ENCODE results near the gene TMIE.

Gene TMIE, protein sequence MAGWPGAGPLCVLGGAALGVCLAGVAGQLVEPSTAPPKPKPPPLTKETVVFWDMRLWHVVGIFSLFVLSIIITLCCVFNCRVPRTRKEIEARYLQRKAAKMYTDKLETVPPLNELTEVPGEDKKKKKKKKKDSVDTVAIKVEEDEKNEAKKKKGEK

GRCh38 chr3:46701181-46701939 lies at the start of gene TMIE:
TSS of gene TMIE (plus strand) at chr3:46701392. CDS start at chr3:46701488, 96 bp downstream.
- no peaks in the 10 kb centered on the region for H3K36me3 ChIP-seq (ENCODE audit: control insufficient read depth, insufficient read depth, low read length)
- H3K9ac ChIP-seq (ENCODE audit: low read length): no peak within 1 kb of the TSS
- peaks cover 38% of the 10 kb centered on the region for H3K27me3 ChIP-seq (ENCODE audit: control insufficient read depth, insufficient read depth, low read length)
- H3K27ac ChIP-seq (ENCODE audit: low read depth, low read length): no peak within 1 kb of the TSS
- H3K9me3 ChIP-seq (ENCODE audit: control insufficient read depth, insufficient read depth, low read depth, low read length): no peaks in the 10 kb centered on the region
- H3K4me3 ChIP-seq (ENCODE audit: low read depth, low read length): peak within 1 kb of the TSS; percentile 51
- H3K4me1 ChIP-seq (ENCODE audit: control insufficient read depth, insufficient read depth, low read length): peaks cover 26% of the 10 kb centered on the region

DNA sequence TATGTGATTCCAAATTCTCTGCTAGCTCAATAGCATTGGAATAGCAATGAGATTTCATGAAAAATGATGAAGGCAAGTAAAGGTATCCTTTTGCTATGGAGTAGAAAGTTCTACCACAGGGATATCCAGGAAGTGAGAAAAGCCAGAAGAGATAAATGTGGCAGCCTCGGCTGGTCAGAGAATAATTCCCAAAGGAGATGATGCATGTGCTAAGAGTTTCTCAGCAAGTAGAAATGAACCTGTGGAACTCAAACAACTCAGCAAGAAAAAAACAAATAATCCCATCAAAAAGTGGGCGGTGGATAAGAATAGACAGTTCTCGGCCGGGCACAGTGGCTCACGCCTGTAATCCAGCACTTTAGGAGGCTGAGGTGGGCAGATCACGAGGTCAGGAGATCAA lies 45.9 kb upstream of the TMIE start:
- H3K27ac ChIP-seq (ENCODE audit: low read depth, low read length): no peak overlapping the region
- no peaks in the 10 kb centered on the region for H3K36me3 ChIP-seq (ENCODE audit: control insufficient read depth, insufficient read depth, low read length)
- H3K9ac ChIP-seq (ENCODE audit: low read length): no peak overlapping the region
- peaks cover 15% of the 10 kb centered on the region for H3K9me3 ChIP-seq (ENCODE audit: control insufficient read depth, insufficient read depth, low read depth, low read length)
- no peak overlapping the region for H3K4me3 ChIP-seq (ENCODE audit: low read depth, low read length)
- H3K4me1 ChIP-seq (ENCODE audit: control insufficient read depth, insufficient read depth, low read length): peaks cover 30% of the 10 kb centered on the region
- H3K27me3 ChIP-seq (ENCODE audit: control insufficient read depth, insufficient read depth, low read length): no peaks in the 10 kb centered on the region

DNA sequence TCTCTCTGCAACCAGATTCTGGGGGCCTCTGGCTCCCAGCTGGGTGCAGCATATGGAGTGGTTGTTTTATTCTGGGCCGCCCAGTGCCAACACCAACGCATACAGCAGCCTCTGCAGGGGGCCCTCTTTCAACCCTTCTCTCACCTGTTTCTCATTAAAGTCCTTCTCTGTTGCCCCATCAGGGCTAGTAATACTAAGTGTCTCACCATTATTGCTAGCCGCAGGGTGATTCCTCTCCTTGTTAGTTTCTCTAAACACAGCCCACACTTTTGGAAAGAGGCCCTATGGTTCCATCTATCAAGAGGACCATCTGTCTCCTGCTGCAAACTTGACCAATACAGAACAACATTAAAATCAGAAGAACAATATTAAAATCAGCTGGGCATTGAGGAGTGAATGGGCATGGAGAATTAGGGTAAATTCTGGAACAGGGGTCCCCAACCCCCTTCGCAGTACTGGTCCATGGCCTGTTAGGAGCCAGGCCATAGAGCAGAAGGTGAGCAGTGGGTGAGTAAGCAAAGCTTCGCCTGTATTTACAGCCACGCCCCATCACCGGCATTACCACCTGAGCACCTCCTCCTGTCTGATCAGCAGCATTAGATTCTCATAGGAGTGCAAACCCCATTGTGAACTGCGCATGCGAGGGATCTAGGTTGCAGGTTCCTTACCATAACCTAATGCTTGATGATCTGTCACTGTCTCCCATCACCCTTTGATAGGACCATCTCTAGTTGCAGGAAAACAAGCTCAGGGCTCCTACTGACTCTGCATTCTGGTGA lies 44.2 kb upstream of the TMIE start:
- H3K27me3 ChIP-seq (ENCODE audit: control insufficient read depth, insufficient read depth, low read length): no peaks in the 10 kb centered on the region
- peaks cover 9% of the 10 kb centered on the region for H3K9me3 ChIP-seq (ENCODE audit: control insufficient read depth, insufficient read depth, low read depth, low read length)
- no peak overlapping the region for H3K9ac ChIP-seq (ENCODE audit: low read length)
- H3K4me3 ChIP-seq (ENCODE audit: low read depth, low read length): no peak overlapping the region
- H3K36me3 ChIP-seq (ENCODE audit: control insufficient read depth, insufficient read depth, low read length): no peaks in the 10 kb centered on the region
- peaks cover 47% of the 10 kb centered on the region for H3K4me1 ChIP-seq (ENCODE audit: control insufficient read depth, insufficient read depth, low read length)
- H3K27ac ChIP-seq (ENCODE audit: low read depth, low read length): no peak overlapping the region

DNA sequence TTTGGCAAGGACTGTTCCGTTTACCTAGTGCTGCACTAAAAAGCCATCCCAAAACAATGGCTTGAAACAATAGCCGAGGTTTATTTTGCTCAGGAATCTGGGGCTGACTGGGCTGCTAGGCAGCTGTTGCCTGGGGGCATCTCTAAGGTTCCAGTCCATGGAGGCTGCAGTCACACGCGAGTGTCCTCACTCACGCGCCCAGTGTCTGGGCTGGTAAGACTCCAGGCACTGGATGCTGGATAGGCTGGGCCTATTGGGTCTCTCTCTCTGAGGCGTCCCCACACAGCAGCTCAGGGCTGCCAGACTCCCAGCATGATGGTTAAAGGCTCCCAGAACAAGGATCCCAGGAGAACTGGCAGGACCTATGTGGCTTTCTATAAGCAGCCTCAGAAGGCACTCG lies 41.9 kb upstream of the TMIE start:
- Histone ChIP-seq H3K4me1 (ENCODE audit: control insufficient read depth, insufficient read depth, low read length) (peaks cover 65% of the 10 kb centered on the region), H3K9ac (ENCODE audit: low read length) (peak overlapping the region; percentile 5)

GRCh38 chr3:46660003-46660402 lies 41.2 kb upstream of the TMIE start:
- no peak overlapping the region for H3K9ac ChIP-seq (ENCODE audit: low read length)
- peaks cover 65% of the 10 kb centered on the region for H3K4me1 ChIP-seq (ENCODE audit: control insufficient read depth, insufficient read depth, low read length)
- no peaks in the 10 kb centered on the region for H3K36me3 ChIP-seq (ENCODE audit: control insufficient read depth, insufficient read depth, low read length)
- no peak overlapping the region for H3K4me3 ChIP-seq (ENCODE audit: low read depth, low read length)
- no peak overlapping the region for H3K27ac ChIP-seq (ENCODE audit: low read depth, low read length)
- H3K27me3 ChIP-seq (ENCODE audit: control insufficient read depth, insufficient read depth, low read length): no peaks in the 10 kb centered on the region
- H3K9me3 ChIP-seq (ENCODE audit: control insufficient read depth, insufficient read depth, low read depth, low read length): no peaks in the 10 kb centered on the region

More for the DNA sequence above, 41.9 kb upstream of the TMIE start:
- H3K27me3 ChIP-seq (ENCODE audit: control insufficient read depth, insufficient read depth, low read length): no peaks in the 10 kb centered on the region
- H3K9me3 ChIP-seq (ENCODE audit: control insufficient read depth, insufficient read depth, low read depth, low read length): no peaks in the 10 kb centered on the region
- H3K27ac ChIP-seq (ENCODE audit: low read depth, low read length): no peak overlapping the region
- no peak overlapping the region for H3K4me3 ChIP-seq (ENCODE audit: low read depth, low read length)
- H3K36me3 ChIP-seq (ENCODE audit: control insufficient read depth, insufficient read depth, low read length): no peaks in the 10 kb centered on the region

- Histone ChIP-seq H3K27me3 (ENCODE audit: control insufficient read depth, insufficient read depth, low read length) (no peaks in the 10 kb centered on the region), H3K36me3 (ENCODE audit: control insufficient read depth, insufficient read depth, low read length) (no peaks in the 10 kb centered on the region), H3K4me1 (ENCODE audit: control insufficient read depth, insufficient read depth, low read length) (peaks cover 65% of the 10 kb centered on the region), H3K9ac (ENCODE audit: low read length) (no peak overlapping the region), H3K4me3 (ENCODE audit: low read depth, low read length) (no peak overlapping the region), H3K9me3 (ENCODE audit: control insufficient read depth, insufficient read depth, low read depth, low read length) (no peaks in the 10 kb centered on the region), H3K27ac (ENCODE audit: low read depth, low read length) (no peak overlapping the region)
These were observed 40.4 kb upstream of the TMIE start for GRCh38 chr3:46660543-46661523.

DNA sequence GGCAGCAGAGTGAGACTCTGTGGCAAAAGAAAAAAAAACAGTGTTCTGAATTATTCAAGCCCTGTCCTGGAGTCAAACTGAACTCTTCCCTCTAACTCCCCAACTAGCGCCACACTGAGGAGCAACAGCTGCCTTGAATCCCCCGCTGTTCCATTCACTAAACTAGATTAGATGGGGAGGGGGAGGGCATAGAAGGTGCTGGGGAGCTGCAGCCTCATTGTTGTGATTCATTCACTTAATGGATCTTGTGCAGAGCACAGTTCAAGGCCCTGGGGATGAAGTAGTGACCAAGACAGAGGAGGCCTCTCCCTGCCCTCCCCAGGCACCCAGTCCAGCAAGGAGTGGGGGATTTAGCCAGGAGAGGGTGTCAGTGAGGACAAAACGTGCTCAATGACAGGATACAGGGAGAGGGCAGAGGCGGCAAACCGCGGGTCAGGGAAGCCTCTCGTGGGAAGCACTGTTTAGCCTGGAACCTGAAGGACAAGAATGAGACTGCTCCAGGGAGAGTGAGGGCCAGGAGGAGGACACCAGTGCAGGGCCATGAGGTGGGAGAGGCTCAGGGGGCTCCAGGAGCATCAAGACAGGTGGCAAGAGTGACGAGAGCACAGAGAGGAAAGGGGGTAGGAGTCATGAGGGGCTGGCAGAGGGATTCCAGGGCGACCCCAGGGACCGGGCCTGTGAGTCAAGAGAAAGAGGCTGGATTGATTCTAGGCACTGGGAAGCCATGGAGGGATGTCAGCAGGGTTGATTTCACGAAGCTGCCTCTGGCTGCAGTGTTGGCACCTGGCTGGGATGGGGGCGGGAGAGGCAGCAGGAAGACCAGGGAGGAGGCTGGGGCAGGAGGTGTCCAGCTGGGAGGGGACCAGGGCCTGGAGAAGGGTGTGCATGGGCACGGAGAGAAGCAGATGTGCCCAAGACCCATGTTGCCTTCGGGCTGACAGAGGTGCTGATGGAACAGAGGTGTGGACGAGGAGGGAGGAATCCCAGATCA lies 39.1 kb upstream of the TMIE start:
- no peaks in the 10 kb centered on the region for H3K27me3 ChIP-seq (ENCODE audit: control insufficient read depth, insufficient read depth, low read length)
- no peaks in the 10 kb centered on the region for H3K36me3 ChIP-seq (ENCODE audit: control insufficient read depth, insufficient read depth, low read length)
- H3K9me3 ChIP-seq (ENCODE audit: control insufficient read depth, insufficient read depth, low read depth, low read length): no peaks in the 10 kb centered on the region
- H3K27ac ChIP-seq (ENCODE audit: low read depth, low read length): no peak overlapping the region
- peaks cover 56% of the 10 kb centered on the region for H3K4me1 ChIP-seq (ENCODE audit: control insufficient read depth, insufficient read depth, low read length)
- H3K9ac ChIP-seq (ENCODE audit: low read length): no peak overlapping the region
- H3K4me3 ChIP-seq (ENCODE audit: low read depth, low read length): no peak overlapping the region

DNA sequence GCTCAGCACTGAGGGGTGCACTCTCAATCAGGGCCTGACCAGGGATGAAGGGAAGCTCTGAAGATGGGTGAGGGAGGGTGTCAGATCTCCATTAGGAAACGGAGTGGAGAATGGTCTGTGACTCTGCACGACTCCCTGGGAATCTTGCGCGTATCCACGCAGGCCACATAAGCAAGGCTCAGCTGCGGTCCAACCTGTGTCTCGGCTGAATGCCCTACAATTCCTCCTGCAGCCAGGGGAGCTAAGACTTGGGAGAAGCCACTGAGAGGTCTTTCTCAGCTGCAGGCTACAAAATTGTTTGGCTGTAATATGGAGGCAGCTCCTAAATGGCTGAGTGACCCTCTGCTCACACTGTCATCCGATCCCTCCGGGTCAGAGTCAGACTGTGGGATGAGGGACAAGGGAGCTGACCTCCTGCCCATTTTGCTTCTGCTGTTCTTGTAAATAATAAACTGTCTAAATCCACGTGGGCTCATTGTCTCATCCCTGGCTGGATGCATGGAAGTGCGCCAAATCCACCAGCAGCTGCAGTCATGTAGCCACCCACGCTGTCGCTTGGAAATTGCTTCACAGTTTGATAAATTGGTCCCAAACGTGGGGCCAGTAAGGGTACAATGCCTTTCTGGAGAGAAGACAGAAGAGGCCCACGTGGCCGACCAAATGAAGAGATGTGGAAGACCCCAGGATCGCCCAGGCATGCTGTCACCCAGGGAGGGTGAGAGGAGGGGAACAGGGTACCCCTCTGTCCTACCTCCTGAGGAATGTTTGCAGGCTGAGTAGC lies 38.2 kb upstream of the TMIE start:
- Histone ChIP-seq H3K27me3 (ENCODE audit: control insufficient read depth, insufficient read depth, low read length) (no peaks in the 10 kb centered on the region), H3K9me3 (ENCODE audit: control insufficient read depth, insufficient read depth, low read depth, low read length) (no peaks in the 10 kb centered on the region), H3K4me1 (ENCODE audit: control insufficient read depth, insufficient read depth, low read length) (peaks cover 50% of the 10 kb centered on the region), H3K36me3 (ENCODE audit: control insufficient read depth, insufficient read depth, low read length) (no peaks in the 10 kb centered on the region), H3K4me3 (ENCODE audit: low read depth, low read length) (no peak overlapping the region), H3K27ac (ENCODE audit: low read depth, low read length) (no peak overlapping the region), H3K9ac (ENCODE audit: low read length) (no peak overlapping the region)

DNA sequence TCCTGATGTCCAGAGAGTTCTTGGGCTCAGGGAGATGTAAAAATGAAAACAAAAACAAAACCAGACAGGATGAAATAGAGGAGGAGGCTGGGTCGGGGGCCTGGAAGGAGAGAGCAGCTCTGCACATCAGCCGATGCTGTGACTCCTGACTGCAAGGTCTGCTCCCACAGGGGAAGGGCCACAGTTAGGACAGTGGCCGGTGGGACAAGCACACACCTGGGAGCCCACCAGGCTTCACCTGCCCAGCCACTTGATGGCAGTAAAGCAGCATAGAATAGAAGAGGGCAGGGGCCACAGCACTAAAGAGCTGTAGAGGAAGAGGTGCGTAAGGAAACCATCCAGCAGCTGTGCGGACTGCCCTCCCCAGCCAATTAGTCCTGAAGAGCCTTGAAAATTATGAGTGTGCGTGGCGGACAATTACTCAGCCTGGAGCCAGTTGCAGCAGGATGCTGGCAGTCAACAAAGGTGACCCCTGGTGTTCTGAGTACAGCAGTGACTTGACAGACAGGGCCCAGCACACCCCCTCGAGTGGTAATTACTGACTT lies 37.5 kb upstream of the TMIE start:
- Histone ChIP-seq H3K36me3 (ENCODE audit: control insufficient read depth, insufficient read depth, low read length) (no peaks in the 10 kb centered on the region), H3K4me3 (ENCODE audit: low read depth, low read length) (no peak overlapping the region), H3K9me3 (ENCODE audit: control insufficient read depth, insufficient read depth, low read depth, low read length) (no peaks in the 10 kb centered on the region), H3K9ac (ENCODE audit: low read length) (no peak overlapping the region), H3K27ac (ENCODE audit: low read depth, low read length) (no peak overlapping the region), H3K27me3 (ENCODE audit: control insufficient read depth, insufficient read depth, low read length) (no peaks in the 10 kb centered on the region), H3K4me1 (ENCODE audit: control insufficient read depth, insufficient read depth, low read length) (peaks cover 50% of the 10 kb centered on the region)

Measured in HUES6 (cell line).